22Rv1 (cell line): ENCODE measurements around the gene SOAT2.

Experiments used
- CTCF ChIP-seq: fragments of 450-650 bp; IDR thresholded peaks from 2 replicates; pipeline ENCODE4 v1.5.1; 2017; ENCODE audit warnings: mild to moderate bottlenecking
- ZFX ChIP-seq: fragments of 450-650 bp; IDR thresholded peaks from 2 replicates; pipeline ENCODE4 v1.6.1; 2017; ENCODE audit warnings: antibody characterized with exemption, borderline replicate concordance

DNA sequence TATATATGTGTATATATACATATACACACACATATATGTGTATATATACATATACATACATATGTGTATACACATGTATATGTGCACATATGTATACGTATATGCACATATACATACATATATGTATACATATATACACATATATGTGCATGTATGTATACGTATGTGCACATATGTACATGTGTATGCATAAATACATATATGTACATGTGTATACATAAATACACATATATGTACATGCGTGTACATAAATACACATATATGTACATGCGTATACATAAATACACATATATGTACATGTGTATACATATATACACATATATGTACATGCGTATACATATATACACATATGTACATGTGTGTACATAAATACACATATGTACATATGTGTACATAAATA lies 43.9 kb downstream of the SOAT2 start:
- no peak for TF ChIP-seq ZFX
- TF ChIP-seq CTCF: no peak
